GM23248 (cell line): ENCODE measurements around the gene SLC44A3. TPM values are rescaled to one million over a fixed set of nuclear protein-coding genes. Genes with fewer than 3 reads are reported as not detected.

Source experiments
- DNase-seq: peaks from one replicate; pipeline ENCODE4 v3.0.0-alpha.2; 2015
- H2AFZ ChIP-seq: fragments of 200-600 bp; sonication (generic); 2 replicates; pipeline ENCODE4 v1.6.1; 2016; ENCODE audit warnings: antibody characterized with exemption
- H3F3A ChIP-seq: fragments of 200-600 bp; sonication (generic); 2 replicates; pipeline ENCODE4 v1.6.1; 2016; ENCODE audit warnings: mild to moderate bottlenecking, antibody characterized with exemption, mixed run types; ENCODE audit not compliant: insufficient read depth
- H3K27ac ChIP-seq: fragments of 200-600 bp; sonication (generic); 2 replicates; pipeline ENCODE4 v1.5.1; 2016; ENCODE audit warnings: mild to moderate bottlenecking
- H3K27me3 ChIP-seq: fragments of 200-600 bp; sonication (generic); replicated peaks from 2 replicates; pipeline ENCODE4 v1.6.1; 2016; ENCODE audit warnings: mild to moderate bottlenecking; ENCODE audit not compliant: insufficient read depth
- H3K36me3 ChIP-seq: fragments of 200-600 bp; sonication (generic); 2 replicates; pipeline ENCODE4 v1.6.1; 2016; ENCODE audit warnings: low read depth, mild to moderate bottlenecking
- H3K4me1 ChIP-seq: fragments of 200-600 bp; sonication (generic); 2 replicates; pipeline ENCODE4 v1.6.1; 2016; ENCODE audit warnings: mild to moderate bottlenecking; ENCODE audit not compliant: insufficient read depth
- H3K4me2 ChIP-seq: fragments of 200-600 bp; sonication (generic); one replicate; pipeline ENCODE4 v1.6.1; 2016; ENCODE audit warnings: mild to moderate bottlenecking; ENCODE audit not compliant: unreplicated experiment
- H3K4me3 ChIP-seq: fragments of 200-600 bp; sonication (generic); 2 replicates; pipeline ENCODE4 v1.5.1; 2016; ENCODE audit warnings: mild to moderate bottlenecking
- H3K79me2 ChIP-seq: fragments of 200-600 bp; sonication (generic); 2 replicates; pipeline ENCODE4 v1.6.1; 2016; ENCODE audit warnings: mild to moderate bottlenecking; ENCODE audit not compliant: insufficient read depth
- H3K9ac ChIP-seq: fragments of 200-600 bp; sonication (generic); 2 replicates; pipeline ENCODE4 v1.6.1; 2016; ENCODE audit warnings: mild to moderate bottlenecking
- H3K9me2 ChIP-seq: fragments of 200-600 bp; sonication (generic); 2 replicates; pipeline ENCODE4 v1.6.1; 2016; ENCODE audit warnings: mixed run types, mild to moderate bottlenecking, moderate library complexity; ENCODE audit not compliant: insufficient read depth
- H3K9me3 ChIP-seq: fragments of 200-600 bp; sonication (generic); one replicate; pipeline ENCODE4 v1.6.1; 2017; ENCODE audit warnings: low read depth
- H4K20me1 ChIP-seq: fragments of 200-600 bp; sonication (generic); 2 replicates; pipeline ENCODE4 v1.6.0; 2016; ENCODE audit not compliant: insufficient read depth
- EZH2 ChIP-seq: fragments of 200-600 bp; sonication (generic); IDR thresholded peaks from 2 replicates; pipeline ENCODE4 v1.6.1; 2018; ENCODE audit warnings: antibody characterized with exemption, mild to moderate bottlenecking; ENCODE audit not compliant: insufficient read depth, poor library complexity, severe bottlenecking
- EZH2phosphoT487 ChIP-seq: fragments of 200-600 bp; sonication (generic); IDR thresholded peaks from 2 replicates; pipeline ENCODE4 v1.6.1; 2018; ENCODE audit warnings: antibody characterized with exemption, moderate library complexity, mild to moderate bottlenecking, low read depth; ENCODE audit not compliant: insufficient read depth
- WGBS, 2 experiments: methylation state at CpG; one replicate each; pipeline ENCODE4 v1.1.6; 2015 to 2017; ENCODE audit warnings: low lambda C conversion rate in 2 of 2, low coverage in 1 of 2; ENCODE audit errors: missing lambda C conversion rate in 2 of 2; 5-methylcytosine and 5-hydroxymethylcytosine counted together
- in situ Hi-C: fragments of 300-500 bp; cut with MboI; formaldehyde crosslinking; loops from 2 replicates; pipeline ENCODE4 v1.15.0; 2020
- polyA plus RNA-seq: library from polyadenylated mRNA; unstranded; fragments of >200 nt; fragmentation: Nextera tagmentation; extraction: Ambion mirVana; gene quantifications from 2 replicates; pipeline ENCODE4 v1.2.1, GENCODE V29; 2016
- total RNA-seq: library from RNA; depleted of rRNA; stranded (reverse); fragments of >200 nt; shearing (Covaris generic); gene quantifications from 2 replicates; pipeline ENCODE4 v1.2.3, GENCODE V29; 2014

Gene SLC44A3
- total and polyA plus RNA-seq, 2 experiments from 2014 or later: 1.6 to 2.0 TPM

GRCh38 chr1:94906382-94906781 lies 86.2 kb downstream of the SLC44A3 start:
- no peak overlapping the region for H3K4me2 ChIP-seq
- DNase-seq: no peak
- H3K79me2 ChIP-seq: peaks cover 100% of the 10 kb centered on the region
- in situ Hi-C loops: no loop called here
- H3F3A ChIP-seq: peaks cover 11% of the 10 kb centered on the region
- 75 to 76% methylated on average over 5 of the region's 5 CpGs for WGBS, 2 experiments
- no peaks in the 10 kb centered on the region for H3K27me3 ChIP-seq
- H2AFZ ChIP-seq: no peak overlapping the region
- H3K9ac ChIP-seq: no peak overlapping the region
- H4K20me1 ChIP-seq: peaks cover 16% of the 10 kb centered on the region; the same call in 1 of the 2 replicates
- H3K9me3 ChIP-seq: no peaks in the 10 kb centered on the region
- no peaks in the 10 kb centered on the region for H3K9me2 ChIP-seq
- H3K36me3 ChIP-seq: peaks cover 17% of the 10 kb centered on the region
- H3K4me1 ChIP-seq: peaks cover 30% of the 10 kb centered on the region
- H3K4me3 ChIP-seq: no peak overlapping the region
- TF ChIP-seq EZH2: no peak
- TF ChIP-seq EZH2phosphoT487: no peak
- H3K27ac ChIP-seq: no peak overlapping the region

GRCh38 chr1:94907136-94907535 lies 87.0 kb downstream of the SLC44A3 start:
- H3K9ac ChIP-seq: no peak overlapping the region
- no peak overlapping the region for H3K4me3 ChIP-seq
- in situ Hi-C loops: no loop called here
- no peak for DNase-seq
- peaks cover 9% of the 10 kb centered on the region; the same call in 1 of the 2 replicates for H3K36me3 ChIP-seq
- peaks cover 18% of the 10 kb centered on the region; the same call in 1 of the 2 replicates for H4K20me1 ChIP-seq
- 43 to 44% methylated on average over 3 of the region's 3 CpGs for WGBS, 2 experiments
- peaks cover 11% of the 10 kb centered on the region for H3F3A ChIP-seq
- no peaks in the 10 kb centered on the region for H3K9me3 ChIP-seq
- H3K4me1 ChIP-seq: peaks cover 27% of the 10 kb centered on the region
- no peak overlapping the region for H3K4me2 ChIP-seq
- TF ChIP-seq EZH2phosphoT487: no peak
- TF ChIP-seq EZH2: no peak
- H2AFZ ChIP-seq: no peak overlapping the region
- no peaks in the 10 kb centered on the region for H3K9me2 ChIP-seq
- H3K79me2 ChIP-seq: peaks cover 100% of the 10 kb centered on the region
- H3K27ac ChIP-seq: no peak overlapping the region
- no peaks in the 10 kb centered on the region for H3K27me3 ChIP-seq

GRCh38 chr1:94908190-94908589 lies 88.0 kb downstream of the SLC44A3 start:
- H4K20me1 ChIP-seq: peaks cover 23% of the 10 kb centered on the region; the same call in 1 of the 2 replicates

DNA sequence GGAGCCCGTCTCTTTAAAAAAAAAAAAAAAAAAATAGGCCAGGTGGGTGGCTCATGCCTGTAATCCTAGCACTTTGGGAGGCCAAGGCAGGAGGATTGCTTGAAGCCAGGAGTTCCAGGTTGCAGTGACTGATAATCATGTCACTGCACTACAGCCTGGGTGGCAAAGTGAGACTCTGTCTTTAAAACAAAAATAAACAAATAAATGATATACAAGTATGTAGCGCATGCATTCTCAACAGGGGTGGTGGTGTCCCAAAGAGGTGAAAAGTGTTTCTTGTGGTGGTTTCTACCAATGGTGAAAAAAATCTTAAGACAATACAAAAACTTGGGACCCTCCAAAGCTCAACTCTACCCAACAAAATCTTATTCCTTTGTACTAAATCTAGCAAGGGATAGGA lies 88.8 kb downstream of the SLC44A3 start:
- no peak for DNase-seq
- in situ Hi-C loops: no loop called here
- Histone ChIP-seq H3K4me3 (no peak overlapping the region), H2AFZ (no peak overlapping the region), H3K79me2 (peaks cover 100% of the 10 kb centered on the region), H3K9me2 (no peaks in the 10 kb centered on the region), H3K9ac (no peak overlapping the region), H3K4me2 (no peak overlapping the region), H3K4me1 (peaks cover 23% of the 10 kb centered on the region), H4K20me1 (peaks cover 23% of the 10 kb centered on the region; the same call in 1 of the 2 replicates), H3K36me3 (no peaks in the 10 kb centered on the region), H3K9me3 (no peaks in the 10 kb centered on the region), H3K27ac (no peak overlapping the region), H3F3A (peaks cover 9% of the 10 kb centered on the region; the same call in 1 of the 2 replicates), H3K27me3 (no peaks in the 10 kb centered on the region)
- WGBS, 2 experiments: 92 to 96% methylated on average over 2 of the region's 2 CpGs
- TF ChIP-seq EZH2phosphoT487 (no peak), EZH2 (no peak)

More at GRCh38 chr1:94908190-94908589, 88.0 kb downstream of the SLC44A3 start:
- peaks cover 23% of the 10 kb centered on the region for H3K4me1 ChIP-seq
- 88% methylated on average over 7 of the region's 7 CpGs for WGBS, 2 experiments
- H3K27ac ChIP-seq: no peak overlapping the region
- DNase-seq: no peak
- H3K36me3 ChIP-seq: no peaks in the 10 kb centered on the region
- no peak overlapping the region for H3K4me2 ChIP-seq
- H3K9ac ChIP-seq: no peak overlapping the region
- H3K79me2 ChIP-seq: peaks cover 100% of the 10 kb centered on the region
- H3K27me3 ChIP-seq: no peaks in the 10 kb centered on the region
- peaks cover 11% of the 10 kb centered on the region; the same call in 1 of the 2 replicates for H3F3A ChIP-seq
- H2AFZ ChIP-seq: no peak overlapping the region
- in situ Hi-C loops: no loop called here
- TF ChIP-seq EZH2: no peak
- no peak for TF ChIP-seq EZH2phosphoT487
- H3K4me3 ChIP-seq: no peak overlapping the region
- H3K9me2 ChIP-seq: no peaks in the 10 kb centered on the region
- no peaks in the 10 kb centered on the region for H3K9me3 ChIP-seq

DNA sequence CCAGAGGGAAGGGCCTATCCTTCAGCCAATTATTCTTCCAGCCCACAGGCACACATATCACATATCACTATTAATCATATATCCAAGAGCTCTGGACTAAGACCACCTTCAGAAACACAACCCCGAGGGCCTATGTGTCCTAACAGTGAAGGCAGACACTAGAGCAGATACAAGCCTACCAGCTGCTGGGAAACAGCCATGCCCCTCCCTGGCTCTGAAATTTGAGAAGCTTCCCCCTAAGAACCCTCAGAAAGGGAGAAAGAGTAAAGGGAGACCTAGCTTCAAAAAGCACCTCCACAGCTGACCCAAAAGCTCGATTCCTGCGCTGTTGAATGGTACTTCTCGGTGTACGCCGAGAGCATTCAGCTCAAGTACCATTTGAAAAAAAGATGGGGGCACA lies 89.3 kb downstream of the SLC44A3 start:
- Histone ChIP-seq H3K9me3 (no peaks in the 10 kb centered on the region), H4K20me1 (peaks cover 23% of the 10 kb centered on the region; the same call in 1 of the 2 replicates), H2AFZ (no peak overlapping the region), H3K4me3 (no peak overlapping the region), H3K9me2 (no peaks in the 10 kb centered on the region), H3K36me3 (no peaks in the 10 kb centered on the region), H3K9ac (no peak overlapping the region), H3F3A (peaks cover 9% of the 10 kb centered on the region; the same call in 1 of the 2 replicates), H3K27me3 (no peaks in the 10 kb centered on the region), H3K79me2 (peaks cover 100% of the 10 kb centered on the region), H3K4me1 (peaks cover 22% of the 10 kb centered on the region), H3K27ac (no peak overlapping the region), H3K4me2 (no peak overlapping the region)
- no peak for TF ChIP-seq EZH2phosphoT487
- no peak for TF ChIP-seq EZH2
- in situ Hi-C loops: no loop called here
- no peak for DNase-seq
- 86 to 88% methylated on average over 6 of the region's 6 CpGs for WGBS, 2 experiments
